H1 (cell line): ENCODE results near the gene TTC31. TPM values are rescaled to one million over a fixed set of nuclear protein-coding genes. Genes with fewer than 3 reads are reported as not detected.

Experiments used
- CTCF ChIA-PET: fragments of 300-600 bp; sonication (Branson Sonifier 250); formaldehyde crosslinking; loops from one replicate; lab custom pipeline; 2021; ENCODE audit not compliant: partially characterized antibody; lab: Charles Lee
- POLR2A ChIA-PET: fragments of 300-600 bp; sonication (Branson Sonifier 250); formaldehyde crosslinking; loops from one replicate; lab custom pipeline; 2021; ENCODE audit warnings: inconsistent platforms; ENCODE audit not compliant: partially characterized antibody; lab: Charles Lee
- DNase-seq, 2 experiments: peaks; one replicate each; pipeline versions ENCODE4 v3.0.0 to v3.0.0-alpha.2; 2010 to 2022; ENCODE audit warnings: low spot score in 2 of 2, low read depth in 1 of 2, mixed read lengths in 1 of 2
- FAIRE-seq: peaks from 2 replicates; lab custom pipeline; 2011; peaks lifted over from hg19 to GRCh38; lab: Jason Lieb, UNC
- H2AFZ ChIP-seq: 2 replicates; pipeline ENCODE4 v1.8.1; 2012; ENCODE audit warnings: low read length, inconsistent platforms
- H2AK5ac ChIP-seq: 2 replicates; pipeline ENCODE4 v1.6.1; 2013; ENCODE audit warnings: low read depth, low read length
- H2BK120ac ChIP-seq: replicated peaks from 2 replicates; pipeline ENCODE3; 2013; ENCODE audit warnings: low read depth, low read length, inconsistent platforms
- H2BK12ac ChIP-seq: 2 replicates; pipeline ENCODE4 v1.6.1; 2013; ENCODE audit warnings: low read depth, low read length
- H2BK15ac ChIP-seq: 2 replicates; pipeline ENCODE4 v1.6.1; 2013; ENCODE audit warnings: low read length
- H2BK20ac ChIP-seq: 2 replicates; pipeline ENCODE4 v1.6.1; 2013; ENCODE audit warnings: low read length
- H2BK5ac ChIP-seq: 2 replicates; pipeline ENCODE4 v1.6.1; 2013; ENCODE audit warnings: low read depth, low read length
- H3K14ac ChIP-seq: 2 replicates; pipeline ENCODE4 v1.6.1; 2013; ENCODE audit warnings: inconsistent platforms; ENCODE audit not compliant: insufficient read length
- H3K18ac ChIP-seq: 2 replicates; pipeline ENCODE4 v1.6.1; 2013; ENCODE audit warnings: low read length; ENCODE audit errors: extremely low read depth
- H3K23ac ChIP-seq: 2 replicates; pipeline ENCODE4 v1.6.1; 2013; ENCODE audit warnings: inconsistent platforms; ENCODE audit not compliant: insufficient read length
- H3K23me2 ChIP-seq: 2 replicates; pipeline ENCODE4 v1.6.1; 2013; ENCODE audit warnings: low read depth, low read length
- H3K27ac ChIP-seq: 2 replicates; pipeline ENCODE4 v1.6.1; 2011; ENCODE audit warnings: low read depth, low read length, inconsistent platforms
- H3K27me3 ChIP-seq, 4 experiments: replicated peaks in 1 of 4; 1 replicate in 1 of 4; 2 replicates in 3 of 4; pipeline versions ENCODE4 v1.6.1 to v1.8.1; 2011 to 2013; ENCODE audit warnings: low read length in 3 of 4, mild to moderate bottlenecking in 3 of 4, inconsistent platforms in 2 of 4, mixed read lengths in 2 of 4, moderate library complexity in 1 of 4; ENCODE audit not compliant: control insufficient read depth in 3 of 4, insufficient read depth in 3 of 4; ENCODE audit errors: extremely low read depth in 1 of 4
- H3K36me3 ChIP-seq, 4 experiments: 2 replicates each; pipeline versions ENCODE4 v1.6.1 to v1.8.1; 2011 to 2013; ENCODE audit warnings: mild to moderate bottlenecking in 4 of 4, low read length in 3 of 4, moderate library complexity in 2 of 4, control low read depth in 1 of 4, inconsistent platforms in 1 of 4; ENCODE audit not compliant: insufficient read depth in 4 of 4, control insufficient read depth in 2 of 4
- H3K4ac ChIP-seq: replicated peaks from 2 replicates; pipeline ENCODE3; 2013; ENCODE audit warnings: low read length, low read depth, mixed read lengths, inconsistent platforms; ENCODE audit not compliant: insufficient read length
- H3K4me1 ChIP-seq, 4 experiments: replicated peaks in 1 of 4; 1 replicate in 1 of 4; 2 replicates in 3 of 4; pipeline versions ENCODE4 v1.6.1 to v1.8.1; 2011 to 2013; ENCODE audit warnings: low read length in 3 of 4, inconsistent platforms in 2 of 4, mixed read lengths in 1 of 4; ENCODE audit not compliant: insufficient read depth in 4 of 4, control insufficient read depth in 3 of 4
- H3K4me2 ChIP-seq, 2 experiments: 2 replicates each; pipeline versions ENCODE4 v1.6.1 to v1.8.1; 2011 to 2013; ENCODE audit warnings: low read depth in 2 of 2, low read length in 2 of 2, control low read depth in 1 of 2, inconsistent platforms in 1 of 2, mild to moderate bottlenecking in 1 of 2; ENCODE audit not compliant: insufficient read depth in 1 of 2
- H3K4me3 ChIP-seq, 4 experiments: fragments of 200-600, 300-600 bp in 1 of 4; sonication (generic), shearing (Covaris generic), sonication (Bioruptor Twin) in 1 of 4; 2 replicates each; pipeline versions ENCODE4 v1.5.1 to v1.8.1; 2011 to 2016; ENCODE audit warnings: low read length in 4 of 4, low read depth in 3 of 4, control low read depth in 2 of 4, inconsistent platforms in 2 of 4, mild to moderate bottlenecking in 2 of 4, mixed read lengths in 1 of 4, moderate library complexity in 1 of 4; ENCODE audit not compliant: insufficient read depth in 2 of 4; ENCODE audit errors: extremely low read depth in 1 of 4
- H3K56ac ChIP-seq: replicated peaks from 2 replicates; pipeline ENCODE3; 2013; ENCODE audit warnings: low read depth, mild to moderate bottlenecking, mixed read lengths, low read length, inconsistent platforms; ENCODE audit not compliant: insufficient read length
- H3K79me1 ChIP-seq: 2 replicates; pipeline ENCODE4 v1.6.1; 2013; ENCODE audit warnings: low read depth, low read length, control low read depth
- H3K79me2 ChIP-seq, 2 experiments: 2 replicates each; pipeline versions ENCODE4 v1.6.1 to v1.8.1; 2012 to 2013; ENCODE audit warnings: low read length in 2 of 2, mild to moderate bottlenecking in 2 of 2, inconsistent platforms in 1 of 2; ENCODE audit not compliant: insufficient read depth in 2 of 2, control insufficient read depth in 1 of 2
- H3K9ac ChIP-seq, 4 experiments: replicated peaks in 1 of 4; 1 replicate in 1 of 4; 2 replicates in 3 of 4; pipeline versions ENCODE4 v1.6.1 to v1.8.1; 2011 to 2013; ENCODE audit warnings: low read depth in 3 of 4, low read length in 3 of 4, control low read depth in 2 of 4, mild to moderate bottlenecking in 2 of 4, moderate library complexity in 2 of 4, inconsistent platforms in 1 of 4; ENCODE audit errors: extremely low read depth in 1 of 4
- H3K9me3 ChIP-seq, 2 experiments: 2 replicates each; pipeline versions ENCODE4 v1.6.1 to v1.8.1; 2012 to 2013; ENCODE audit warnings: mild to moderate bottlenecking in 2 of 2, moderate library complexity in 2 of 2, control low read depth in 1 of 2, inconsistent platforms in 1 of 2, low read depth in 1 of 2, low read length in 1 of 2, mixed read lengths in 1 of 2; ENCODE audit not compliant: insufficient read depth in 2 of 2
- H4K20me1 ChIP-seq, 2 experiments: replicated peaks in 1 of 2; 2 replicates each; pipeline versions ENCODE3 to v1.8.1; 2011 to 2013; ENCODE audit warnings: inconsistent platforms in 2 of 2, low read length in 2 of 2, mild to moderate bottlenecking in 1 of 2; ENCODE audit not compliant: insufficient read depth in 2 of 2, control insufficient read depth in 1 of 2
- H4K5ac ChIP-seq: 2 replicates; pipeline ENCODE4 v1.6.1; 2013; ENCODE audit warnings: low read length, low read depth, mixed read lengths, inconsistent platforms; ENCODE audit not compliant: insufficient read length
- H4K8ac ChIP-seq: 2 replicates; pipeline ENCODE4 v1.8.0; 2013; ENCODE audit warnings: mild to moderate bottlenecking, moderate library complexity, low read length, inconsistent platforms; ENCODE audit not compliant: insufficient read depth; ENCODE audit errors: extremely low read depth
- H4K91ac ChIP-seq: replicated peaks from 2 replicates; pipeline ENCODE3; 2013; ENCODE audit warnings: low read length, mixed read lengths, inconsistent platforms; ENCODE audit not compliant: insufficient read length
- CREB1 ChIP-seq: IDR thresholded peaks from 2 replicates; pipeline ENCODE4 v1.6.1; 2012; ENCODE audit warnings: inconsistent platforms
- CTBP2 ChIP-seq: IDR thresholded peaks from 2 replicates; pipeline ENCODE4 v1.7.0; 2011; ENCODE audit warnings: borderline replicate concordance, mild to moderate bottlenecking, moderate library complexity, mixed read lengths, low read length; ENCODE audit not compliant: insufficient read depth, insufficient read length
- EZH2 ChIP-seq: fragments of 200-600 bp; sonication (generic); IDR thresholded peaks from 2 replicates; pipeline ENCODE4 v1.7.1; 2012; ENCODE audit warnings: low read depth, mild to moderate bottlenecking, moderate library complexity, low read length, inconsistent platforms; ENCODE audit not compliant: severe bottlenecking
- JUN ChIP-seq: IDR thresholded peaks from 2 replicates; pipeline ENCODE4 v1.6.1; 2011; ENCODE audit warnings: low read depth, mild to moderate bottlenecking, improper control_type of control experiment, low read length
- KDM5A ChIP-seq: fragments of 200-600 bp; IDR thresholded peaks from 2 replicates; pipeline ENCODE4 v1.7.1; 2012; ENCODE audit warnings: mild to moderate bottlenecking, low read length, inconsistent platforms, mixed read lengths
- NRF1 ChIP-seq: IDR thresholded peaks from 2 replicates; pipeline ENCODE4 v1.6.1; 2011; ENCODE audit warnings: mild to moderate bottlenecking, low read depth, low read length, improper control_type of control experiment
- RAD21 ChIP-seq, 2 experiments: IDR thresholded peaks in 1 of 2; conservative IDR thresholded peaks in 1 of 2; 2 replicates each; pipeline ENCODE4 v1.6.1; 2011; ENCODE audit warnings: low read depth in 2 of 2, low read length in 2 of 2, improper control_type of control experiment in 1 of 2, inconsistent platforms in 1 of 2, mild to moderate bottlenecking in 1 of 2, moderate library complexity in 1 of 2
- SIN3A ChIP-seq, 2 experiments: IDR thresholded peaks in 1 of 2; conservative IDR thresholded peaks in 1 of 2; 2 replicates each; pipeline ENCODE4 v1.6.1; 2011 to 2012; ENCODE audit warnings: low read length in 2 of 2, improper control_type of control experiment in 1 of 2, low read depth in 1 of 2, mild to moderate bottlenecking in 1 of 2
- TEAD4 ChIP-seq: IDR thresholded peaks from 2 replicates; pipeline ENCODE4 v1.6.1; 2012; ENCODE audit warnings: low read depth, low read length, inconsistent platforms, mixed read lengths
- WGBS, 2 experiments: shearing (Covaris generic) in 1 of 2; methylation state at CpG; one replicate each; pipeline versions ENCODE4 v1.1.6 to v1.1.7; 2013 to 2015; ENCODE audit warnings: low lambda C conversion rate in 2 of 2, mixed read lengths in 2 of 2, inconsistent platforms in 1 of 2, low coverage in 1 of 2, missing lambda C conversion rate in 1 of 2; ENCODE audit not compliant: insufficient replicate concordance in 2 of 2, insufficient coverage in 1 of 2, insufficient read length in 1 of 2; ENCODE audit errors: extremely low coverage in 1 of 2, missing lambda C conversion rate in 1 of 2; 5-methylcytosine and 5-hydroxymethylcytosine counted together
- polyA plus RNA-seq, 7 experiments: library from polyadenylated mRNA; depleted of rRNA in 3 of 7; stranded (reverse) in 5 of 7; unstranded in 2 of 7; fragments of >200 nt in 5 of 7; fragments of 200-250 nt in 2 of 7; gene quantifications; 1 replicate in 5 of 7; 2 replicates in 1 of 7; 4 replicates in 1 of 7; pipeline versions ENCODE4 v1.2.1 to v1.2.3, GENCODE V29; 2011 to 2013; ENCODE audit warnings: missing spikeins in 2 of 7, mixed read lengths in 2 of 7
- total RNA-seq: library from RNA; stranded (reverse); fragmentation: NEBNext Ultra II Directional; extraction: Animal tissue kit (Norgen Biotek cat#: 25700); gene quantifications from 2 replicates; pipeline ENCODE4 v1.2.1, GENCODE V29; 2021
- TF ChIP-seq, protein P1 (sequence below): IDR thresholded peaks from 2 replicates; pipeline ENCODE4 v1.6.1; 2012; ENCODE audit warnings: inconsistent platforms

TTC31 gene
- total and polyA plus RNA-seq, 2 of the 8 experiments (the other 6 are each of a cell fraction or from before 2014, with no cell fraction given) = 28.8 to 29.9 TPM

DNA sequence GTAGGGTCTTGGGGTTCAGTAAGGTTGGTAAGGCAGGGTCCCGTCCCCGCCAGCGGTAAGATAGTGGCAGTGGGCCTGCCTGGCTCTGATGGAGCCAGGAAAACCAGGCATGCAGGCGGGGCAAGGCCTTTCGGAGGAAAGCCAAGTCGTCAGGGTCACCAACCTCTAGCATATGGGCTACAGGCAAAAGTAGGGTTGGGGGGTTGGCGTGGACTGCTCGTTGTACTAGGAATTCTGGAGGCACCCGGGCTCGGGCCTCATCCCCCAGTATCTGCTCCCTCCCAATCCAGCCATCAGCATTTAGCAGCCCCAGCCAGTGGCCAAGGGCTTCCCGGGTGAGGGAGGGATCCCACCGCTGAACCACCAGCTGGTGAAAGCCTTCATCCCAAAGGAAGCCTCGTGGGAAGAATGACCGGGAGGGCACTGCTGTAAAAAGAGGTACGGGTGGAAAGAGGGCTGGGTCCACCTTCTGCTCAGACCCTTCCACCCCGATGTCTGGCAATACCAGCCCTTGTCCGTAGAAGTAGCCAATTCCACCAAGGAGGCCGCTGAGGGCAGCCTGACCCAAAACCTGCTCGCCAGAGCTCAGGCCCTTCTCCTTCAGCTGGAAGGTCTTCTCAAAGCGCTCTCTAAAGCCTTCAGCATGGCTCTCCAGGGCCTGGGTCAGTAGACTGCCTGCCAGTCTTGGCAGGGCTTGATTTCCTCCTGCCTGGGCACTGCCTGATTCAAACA is 20.7 kb upstream of the TTC31 start:
- H3K4ac ChIP-seq = no peak overlapping the region
- H3K27me3 ChIP-seq = no peaks in the 10 kb centered on the region
- H4K5ac ChIP-seq = no peak overlapping the region
- H2AFZ ChIP-seq = no peak overlapping the region
- no peak overlapping the region for H3K18ac ChIP-seq
- peaks cover 0 to 2% (median 0%) of the 10 kb centered on the region in 4 experiments; a peak in 2 of 7 replicates for H3K4me1 ChIP-seq
- ChIA-PET CTCF (interaction anchor here (0.6 to 10.5 kb wide), 17 partner anchors 9 to 337 kb away, joined by 3 to 86 read pairs (median 3); partner anchors contain the start of genes CCDC142, M1AP, MRPL53 and TTC31), POLR2A (interaction anchor here (0.7 to 10.5 kb wide), 8 partner anchors 8 to 36 kb away, joined by 3 to 89 read pairs (median 4); partner anchors contain the start of genes CCDC142, INO80B, MRPL53 and RTKN)
- H2AK5ac ChIP-seq = no peak overlapping the region
- no peak overlapping the region for H3K4me3 ChIP-seq
- no peaks in the 10 kb centered on the region for H4K20me1 ChIP-seq
- H3K9me3 ChIP-seq = no peaks in the 10 kb centered on the region
- H3K79me2 ChIP-seq = peaks cover 0 to 10% of the 10 kb centered on the region in 2 experiments; a peak in 1 of 4 replicates
- no peak overlapping the region for H3K27ac ChIP-seq
- no peak overlapping the region for H2BK5ac ChIP-seq
- DNase-seq (no peak), FAIRE-seq (no peak)
- H3K56ac ChIP-seq = no peak overlapping the region
- H2BK12ac ChIP-seq = no peak overlapping the region
- no peak overlapping the region for H4K91ac ChIP-seq
- H4K8ac ChIP-seq = no peak overlapping the region; the same call in 1 of the 2 replicates
- H3K9ac ChIP-seq = no peak overlapping the region
- peaks cover 17% of the 10 kb centered on the region for H3K23me2 ChIP-seq
- H2BK15ac ChIP-seq = no peak overlapping the region
- no peaks in the 10 kb centered on the region; the same call in none of the 2 replicates for H3K79me1 ChIP-seq
- H3K14ac ChIP-seq = no peak overlapping the region
- no peak overlapping the region for H3K23ac ChIP-seq
- H2BK20ac ChIP-seq = no peak overlapping the region
- H3K4me2 ChIP-seq = no peak overlapping the region
- peaks cover 0 to 12% (median 2%) of the 10 kb centered on the region in 4 experiments; a peak in 4 of 8 replicates for H3K36me3 ChIP-seq
- 93% methylated on average over 19 of the region's 20 CpGs; no CpG with 5 or more reads in 1 of the 2 experiments for WGBS, 2 experiments
- no peak overlapping the region for H2BK120ac ChIP-seq
- TF ChIP-seq TEAD4 (no peak), CREB1 (no peak), SIN3A (conservative IDR thresholded peaks at IDR 0.05 in 1 of 2, IDR thresholded peaks at IDR 0.05 in 1 of 2; ENCODE audit: low read depth in 1 of 2, low read length in 2 of 2) (no peak), JUN (no peak), CTBP2 (no peak), KDM5A (no peak), RAD21 (IDR thresholded peaks at IDR 0.05 in 1 of 2, conservative IDR thresholded peaks at IDR 0.05 in 1 of 2; ENCODE audit: low read depth in 2 of 2, low read length in 2 of 2) (no peak), EZH2 (no peak), NRF1 (no peak)
- TF ChIP-seq, protein P1, sequence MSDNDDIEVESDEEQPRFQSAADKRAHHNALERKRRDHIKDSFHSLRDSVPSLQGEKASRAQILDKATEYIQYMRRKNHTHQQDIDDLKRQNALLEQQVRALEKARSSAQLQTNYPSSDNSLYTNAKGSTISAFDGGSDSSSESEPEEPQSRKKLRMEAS = no peak
